Liver (tissue), 9 donors: ENCODE measurements around the gene OSBPL10. TPM values are rescaled to one million over a fixed set of nuclear protein-coding genes. Genes with fewer than 3 reads are reported as not detected.

ENCODE experiments used
- DNase-seq: peaks from one replicate; pipeline ENCODE4 v3.0.0-alpha.2; 2017; ENCODE audit warnings: low spot score
- H3K27ac ChIP-seq, 2 donors: one replicate each; pipeline ENCODE4 v1.7.0; 2013; ENCODE audit warnings: inconsistent platforms in 2 of 2, low read length in 2 of 2, control low read depth in 1 of 2, low read depth in 1 of 2, mild to moderate bottlenecking in 1 of 2
- H3K27me3 ChIP-seq, 4 donors: one replicate each; pipeline versions ENCODE4 v1.6.1 to v1.7.0; 2013; ENCODE audit warnings: low read length in 3 of 4, inconsistent platforms in 1 of 4, mild to moderate bottlenecking in 1 of 4, moderate library complexity in 1 of 4; ENCODE audit not compliant: control insufficient read depth in 4 of 4, insufficient read depth in 4 of 4
- H3K36me3 ChIP-seq, 4 donors: one replicate each; pipeline versions ENCODE4 v1.6.1 to v1.7.0; 2013; ENCODE audit warnings: low read length in 3 of 4, mild to moderate bottlenecking in 3 of 4, low read depth in 1 of 4, moderate library complexity in 1 of 4; ENCODE audit not compliant: control insufficient read depth in 4 of 4, insufficient read depth in 3 of 4
- H3K4me1 ChIP-seq, 4 donors: one replicate each; pipeline versions ENCODE4 v1.6.1 to v1.7.0; 2013; ENCODE audit warnings: low read length in 3 of 4, mild to moderate bottlenecking in 3 of 4, moderate library complexity in 1 of 4; ENCODE audit not compliant: control insufficient read depth in 4 of 4, insufficient read depth in 4 of 4
- H3K4me3 ChIP-seq, 3 donors: one replicate each; pipeline versions ENCODE4 v1.6.1 to v1.7.0; 2013; ENCODE audit warnings: low read length in 3 of 3, control low read depth in 1 of 3, low read depth in 1 of 3, mild to moderate bottlenecking in 1 of 3
- H3K9ac ChIP-seq, 2 donors: one replicate each; pipeline ENCODE4 v1.7.0; 2013; ENCODE audit warnings: low read length in 2 of 2, mild to moderate bottlenecking in 2 of 2, moderate library complexity in 2 of 2, control low read depth in 1 of 2, low read depth in 1 of 2
- H3K9me3 ChIP-seq, 4 donors: one replicate each; pipeline versions ENCODE4 v1.6.1 to v1.7.0; 2013; ENCODE audit warnings: low read length in 3 of 4; ENCODE audit not compliant: control insufficient read depth in 4 of 4
- CTCF ChIP-seq: fragments of 150-350 bp; IDR thresholded peaks from 2 replicates; pipeline ENCODE4 v1.5.1; 2017; ENCODE audit warnings: improper control_type of control experiment, low read depth, low read length; ENCODE audit not compliant: missing input control
- EGR1 ChIP-seq, 2 donors: IDR thresholded peaks; 2 replicates each; pipeline ENCODE4 v1.6.1; 2016 to 2018; ENCODE audit warnings: antibody characterized with exemption in 2 of 2, low read depth in 2 of 2
- FOXA1 ChIP-seq: IDR thresholded peaks from 2 replicates; pipeline ENCODE4 v1.6.1; 2016; ENCODE audit warnings: antibody characterized with exemption
- FOXA2 ChIP-seq: IDR thresholded peaks from 2 replicates; pipeline ENCODE4 v1.6.1; 2016; ENCODE audit warnings: antibody characterized with exemption
- GABPA ChIP-seq, 2 donors: IDR thresholded peaks in 1 of 2; conservative IDR thresholded peaks in 1 of 2; 2 replicates each; pipeline ENCODE4 v1.6.1; 2016; ENCODE audit warnings: antibody characterized with exemption in 2 of 2, mild to moderate bottlenecking in 1 of 2, moderate library complexity in 1 of 2
- HNF4A ChIP-seq, 2 donors: conservative IDR thresholded peaks; 2 replicates each; pipeline ENCODE4 v1.6.1; 2016; ENCODE audit warnings: antibody characterized with exemption in 2 of 2, mild to moderate bottlenecking in 2 of 2
- HNF4G ChIP-seq: IDR thresholded peaks from 2 replicates; pipeline ENCODE4 v1.6.1; 2016; ENCODE audit warnings: antibody characterized with exemption
- JUND ChIP-seq, 2 donors: IDR thresholded peaks; 2 replicates each; pipeline ENCODE4 v1.6.1; 2016; ENCODE audit warnings: antibody characterized with exemption in 2 of 2
- NR2F2 ChIP-seq: IDR thresholded peaks from 2 replicates; pipeline ENCODE4 v1.6.1; 2016; ENCODE audit warnings: antibody characterized with exemption
- RAD21 ChIP-seq, 2 donors: IDR thresholded peaks; 2 replicates each; pipeline ENCODE4 v1.6.1; 2016; ENCODE audit warnings: antibody characterized with exemption in 2 of 2, mild to moderate bottlenecking in 2 of 2
- RXRA ChIP-seq, 2 donors: IDR thresholded peaks; 2 replicates each; pipeline ENCODE4 v1.6.1; 2017 to 2018; ENCODE audit warnings: antibody characterized with exemption in 2 of 2, mild to moderate bottlenecking in 1 of 2
- SP1 ChIP-seq: IDR thresholded peaks from 2 replicates; pipeline ENCODE4 v1.6.1; 2018; ENCODE audit warnings: antibody characterized with exemption, mild to moderate bottlenecking
- TAF1 ChIP-seq: conservative IDR thresholded peaks from 2 replicates; pipeline ENCODE4 v1.6.1; 2016; ENCODE audit warnings: antibody characterized with exemption, mild to moderate bottlenecking
- YY1 ChIP-seq: IDR thresholded peaks from 2 replicates; pipeline ENCODE4 v1.6.1; 2016; ENCODE audit warnings: antibody characterized with exemption, mild to moderate bottlenecking
- ZBTB33 ChIP-seq: IDR thresholded peaks from 2 replicates; pipeline ENCODE4 v1.6.1; 2016; ENCODE audit warnings: antibody characterized with exemption
- WGBS: extraction: QIAGEN DNeasy Blood & Tissue Kit; methylation state at CpG from one replicate; pipeline ENCODE4 v1.1.7; 2013; 5-methylcytosine and 5-hydroxymethylcytosine counted together
- polyA plus RNA-seq, 2 donors: library from polyadenylated mRNA; stranded (reverse) in 1 of 2; unstranded in 1 of 2; fragments of 200-250 nt in 1 of 2; fragments of >200 nt in 1 of 2; fragmentation: Nextera tagmentation in 1 of 2; extraction: Ambion mirVana in 1 of 2; gene quantifications; one replicate each; pipeline versions ENCODE4 v1.2.1 to v1.2.3, GENCODE V29; 2013 to 2015
- total RNA-seq, 2 donors: library from RNA; depleted of rRNA; stranded (reverse); fragments of >200 nt; gene quantifications; one replicate each; pipeline ENCODE4 v1.2.3, GENCODE V29; 2014
- TF ChIP-seq, protein P1 (sequence below): IDR thresholded peaks from 2 replicates; pipeline ENCODE4 v1.6.1; 2016; ENCODE audit warnings: antibody characterized with exemption
- TF ChIP-seq, protein P2 (sequence below): IDR thresholded peaks from 2 replicates; pipeline ENCODE4 v1.6.1; 2016; ENCODE audit warnings: antibody characterized with exemption
- TF ChIP-seq, protein P3 (sequence below): IDR thresholded peaks from 2 replicates; pipeline ENCODE4 v1.6.1; 2016; ENCODE audit warnings: antibody characterized with exemption, mild to moderate bottlenecking
- donor health status: healthy.
- donor health status: healthy.
- donor health status: healthy.
- donor health status: healthy.
- donor health status: healthy.

Gene OSBPL10
- total and polyA plus RNA-seq, 4 donors: 0.75 to 4.0 (median 1.7) TPM

DNA sequence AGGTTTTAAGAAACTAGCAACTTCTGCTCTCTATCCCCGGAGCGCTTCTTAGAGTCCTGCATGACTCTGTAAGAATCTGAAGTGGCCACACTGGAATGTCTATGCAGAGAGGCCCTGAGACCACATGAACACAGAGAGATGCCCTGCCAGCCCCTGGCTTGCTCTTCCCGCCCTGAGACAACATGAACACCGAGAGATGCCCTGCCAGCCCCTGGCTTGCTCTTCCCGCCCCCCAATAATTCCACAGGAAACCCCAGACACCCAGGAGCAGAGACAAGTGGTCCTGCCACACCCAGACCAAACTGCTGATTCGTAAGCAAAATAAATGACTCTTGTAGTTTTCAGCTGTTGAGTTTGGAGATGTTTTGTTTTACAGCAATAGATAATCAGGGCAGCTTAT is 166.1 kb downstream of the OSBPL10 start:
- TF ChIP-seq HNF4A (conservative IDR thresholded peaks at IDR 0.05) (no peak), RXRA (IDR thresholded peaks at IDR 0.05) (no peak), EGR1 (IDR thresholded peaks at IDR 0.05; ENCODE audit: low read depth in 2 of 2) (no peak), CTCF (no peak), GABPA (IDR thresholded peaks at IDR 0.05 in 1 of 2, conservative IDR thresholded peaks at IDR 0.05 in 1 of 2) (no peak), JUND (IDR thresholded peaks at IDR 0.05) (no peak), YY1 (no peak), SP1 (no peak), RAD21 (IDR thresholded peaks at IDR 0.05) (no peak), HNF4G (no peak), FOXA2 (no peak), TAF1 (no peak), NR2F2 (no peak), ZBTB33 (no peak), FOXA1 (no peak)
- TF ChIP-seq, protein P1, sequence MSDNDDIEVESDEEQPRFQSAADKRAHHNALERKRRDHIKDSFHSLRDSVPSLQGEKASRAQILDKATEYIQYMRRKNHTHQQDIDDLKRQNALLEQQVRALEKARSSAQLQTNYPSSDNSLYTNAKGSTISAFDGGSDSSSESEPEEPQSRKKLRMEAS: no peak
- TF ChIP-seq, protein P2, sequence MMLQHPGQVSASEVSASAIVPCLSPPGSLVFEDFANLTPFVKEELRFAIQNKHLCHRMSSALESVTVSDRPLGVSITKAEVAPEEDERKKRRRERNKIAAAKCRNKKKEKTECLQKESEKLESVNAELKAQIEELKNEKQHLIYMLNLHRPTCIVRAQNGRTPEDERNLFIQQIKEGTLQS: no peak
- H3K9ac ChIP-seq: no peak overlapping the region
- no peak for DNase-seq
- no peak overlapping the region for H3K27ac ChIP-seq
- no peaks in the 10 kb centered on the region for H3K4me1 ChIP-seq
- H3K9me3 ChIP-seq: no peaks in the 10 kb centered on the region
- WGBS: 84% methylated on average over 6 of the region's 6 CpGs
- H3K36me3 ChIP-seq: no peaks in the 10 kb centered on the region
- no peaks in the 10 kb centered on the region for H3K27me3 ChIP-seq
- no peak overlapping the region for H3K4me3 ChIP-seq

GRCh38 chr3:31813686-31814085 is 167.4 kb downstream of the OSBPL10 start:
- Histone ChIP-seq H3K4me3 (no peak overlapping the region), H3K4me1 (no peaks in the 10 kb centered on the region), H3K36me3 (no peaks in the 10 kb centered on the region), H3K27me3 (no peaks in the 10 kb centered on the region), H3K9ac (no peak overlapping the region), H3K27ac (no peak overlapping the region), H3K9me3 (no peaks in the 10 kb centered on the region)
- DNase-seq: no peak
- TF ChIP-seq YY1: no peak
- TF ChIP-seq, protein P2: no peak
- TF ChIP-seq ZBTB33: no peak
- TF ChIP-seq FOXA1: no peak
- TF ChIP-seq RAD21 (IDR thresholded peaks at IDR 0.05): no peak
- TF ChIP-seq RXRA (IDR thresholded peaks at IDR 0.05): no peak
- no peak for TF ChIP-seq HNF4A (conservative IDR thresholded peaks at IDR 0.05)
- no peak for TF ChIP-seq TAF1
- no peak for TF ChIP-seq FOXA2
- no peak for TF ChIP-seq NR2F2
- no peak for TF ChIP-seq CTCF
- no peak for TF ChIP-seq HNF4G
- no peak for TF ChIP-seq EGR1 (IDR thresholded peaks at IDR 0.05; ENCODE audit: low read depth in 2 of 2)
- no peak for TF ChIP-seq GABPA (IDR thresholded peaks at IDR 0.05 in 1 of 2, conservative IDR thresholded peaks at IDR 0.05 in 1 of 2)
- no peak for TF ChIP-seq SP1
- TF ChIP-seq, protein P1: no peak
- TF ChIP-seq, protein P3, sequence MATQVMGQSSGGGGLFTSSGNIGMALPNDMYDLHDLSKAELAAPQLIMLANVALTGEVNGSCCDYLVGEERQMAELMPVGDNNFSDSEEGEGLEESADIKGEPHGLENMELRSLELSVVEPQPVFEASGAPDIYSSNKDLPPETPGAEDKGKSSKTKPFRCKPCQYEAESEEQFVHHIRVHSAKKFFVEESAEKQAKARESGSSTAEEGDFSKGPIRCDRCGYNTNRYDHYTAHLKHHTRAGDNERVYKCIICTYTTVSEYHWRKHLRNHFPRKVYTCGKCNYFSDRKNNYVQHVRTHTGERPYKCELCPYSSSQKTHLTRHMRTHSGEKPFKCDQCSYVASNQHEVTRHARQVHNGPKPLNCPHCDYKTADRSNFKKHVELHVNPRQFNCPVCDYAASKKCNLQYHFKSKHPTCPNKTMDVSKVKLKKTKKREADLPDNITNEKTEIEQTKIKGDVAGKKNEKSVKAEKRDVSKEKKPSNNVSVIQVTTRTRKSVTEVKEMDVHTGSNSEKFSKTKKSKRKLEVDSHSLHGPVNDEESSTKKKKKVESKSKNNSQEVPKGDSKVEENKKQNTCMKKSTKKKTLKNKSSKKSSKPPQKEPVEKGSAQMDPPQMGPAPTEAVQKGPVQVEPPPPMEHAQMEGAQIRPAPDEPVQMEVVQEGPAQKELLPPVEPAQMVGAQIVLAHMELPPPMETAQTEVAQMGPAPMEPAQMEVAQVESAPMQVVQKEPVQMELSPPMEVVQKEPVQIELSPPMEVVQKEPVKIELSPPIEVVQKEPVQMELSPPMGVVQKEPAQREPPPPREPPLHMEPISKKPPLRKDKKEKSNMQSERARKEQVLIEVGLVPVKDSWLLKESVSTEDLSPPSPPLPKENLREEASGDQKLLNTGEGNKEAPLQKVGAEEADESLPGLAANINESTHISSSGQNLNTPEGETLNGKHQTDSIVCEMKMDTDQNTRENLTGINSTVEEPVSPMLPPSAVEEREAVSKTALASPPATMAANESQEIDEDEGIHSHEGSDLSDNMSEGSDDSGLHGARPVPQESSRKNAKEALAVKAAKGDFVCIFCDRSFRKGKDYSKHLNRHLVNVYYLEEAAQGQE: no peak
- no peak for TF ChIP-seq JUND (IDR thresholded peaks at IDR 0.05)
- 89% methylated on average over 7 of the region's 7 CpGs for WGBS
